Lung (tissue), 12 donors: ENCODE results near the gene GPS1. TPM values are rescaled to one million over a fixed set of nuclear protein-coding genes. Genes with fewer than 3 reads are reported as not detected.

Source experiments
- ATAC-seq: fragments of 200-7000 bp; cut with Tn5 transposase; one replicate; pipeline ENCODE4 v1.9.1; 2020; ENCODE audit warnings: moderate number of reproducible peaks; ENCODE audit not compliant: insufficient read depth, low FRiP score
- DNase-seq, 3 donors: peaks; one replicate each; pipeline ENCODE4 v3.0.0-alpha.2; 2013 to 2017
- H3K27ac ChIP-seq, 2 donors: one replicate each; pipeline ENCODE4 v1.5.1; 2013; ENCODE audit warnings: mild to moderate bottlenecking in 2 of 2, moderate library complexity in 2 of 2, control low read depth in 1 of 2, inconsistent platforms in 1 of 2, low read depth in 1 of 2, low read length in 1 of 2
- H3K27me3 ChIP-seq, 3 donors: one replicate each; pipeline ENCODE4 v1.5.1; 2013; ENCODE audit warnings: low read length in 2 of 3; ENCODE audit not compliant: control insufficient read depth in 3 of 3, insufficient read depth in 3 of 3
- H3K36me3 ChIP-seq, 4 donors: one replicate each; pipeline ENCODE4 v1.5.1; 2013; ENCODE audit warnings: low read length in 4 of 4, mild to moderate bottlenecking in 1 of 4, moderate library complexity in 1 of 4; ENCODE audit not compliant: control insufficient read depth in 4 of 4, insufficient read depth in 4 of 4
- H3K4me1 ChIP-seq, 5 donors: one replicate each; pipeline ENCODE4 v1.5.1; 2013; ENCODE audit warnings: low read length in 5 of 5, mild to moderate bottlenecking in 2 of 5, moderate library complexity in 1 of 5; ENCODE audit not compliant: control insufficient read depth in 5 of 5, insufficient read depth in 5 of 5
- H3K4me3 ChIP-seq: one replicate; pipeline ENCODE4 v1.5.1; 2013; ENCODE audit warnings: mild to moderate bottlenecking, control low read depth, moderate library complexity
- H3K9ac ChIP-seq, 2 donors: one replicate each; pipeline ENCODE4 v1.5.1; 2013; ENCODE audit warnings: low read length in 2 of 2, control low read depth in 1 of 2; ENCODE audit not compliant: insufficient read depth in 1 of 2
- H3K9me3 ChIP-seq, 4 donors: one replicate each; pipeline ENCODE4 v1.5.1; 2013; ENCODE audit warnings: low read length in 3 of 4, mild to moderate bottlenecking in 1 of 4, moderate library complexity in 1 of 4; ENCODE audit not compliant: control insufficient read depth in 4 of 4, insufficient read depth in 3 of 4
- CTCF ChIP-seq: IDR thresholded peaks from 2 replicates; pipeline ENCODE4 v1.5.1; 2012; ENCODE audit warnings: mild to moderate bottlenecking; ENCODE audit errors: control extremely low read depth, extremely low read depth
- WGBS, 2 donors: extraction: QIAGEN DNeasy Blood & Tissue Kit; methylation state at CpG; one replicate each; pipeline ENCODE4 v1.1.7; 2013; 5-methylcytosine and 5-hydroxymethylcytosine counted together
- polyA plus RNA-seq, 2 donors: library from polyadenylated mRNA; stranded (reverse); fragments of 200-250 nt; gene quantifications; one replicate each; pipeline ENCODE4 v1.2.1, GENCODE V29; 2013
- total RNA-seq, 2 donors: library from RNA; depleted of rRNA in 1 of 2; stranded (reverse); fragments of >200 nt in 1 of 2; gene quantifications; one replicate each; pipeline ENCODE4 v1.2.1, GENCODE V29; 2014 to 2021
- donor health status: control.
- donor health status: control.
- donor health status: Bipolar disorder and iron deficiency.
- donor health status: healthy.
- donor health status: DM: yes; HTN: yes; CAD: no.

GPS1 gene
- total and polyA plus RNA-seq, 4 donors: 71.0 to 102 (median 89.4) TPM

- TF ChIP-seq CTCF: no peak
- Histone ChIP-seq H3K9ac (no peak overlapping the region), H3K9me3 (no peaks in the 10 kb centered on the region), H3K27me3 (no peaks in the 10 kb centered on the region), H3K4me1 (peaks cover 0 to 27% (median 0%) of the 10 kb centered on the region in 5 donors), H3K4me3 (no peak overlapping the region), H3K27ac (peak overlapping the region in 1 of 2 donors; percentile 23), H3K36me3 (peaks cover 0 to 24% (median 0%) of the 10 kb centered on the region in 4 donors)
- DNase-seq (no peak), ATAC-seq (no peak)
- 82 to 85% methylated on average over 12 to 13 of the region's 13 CpGs for WGBS, 2 donors
Measured at GRCh38 chr17:82014971-82015310, 36.8 kb upstream of the GPS1 start.

- Histone ChIP-seq H3K27ac (no peak overlapping the region), H3K9ac (no peak overlapping the region), H3K4me1 (peaks cover 0 to 27% (median 0%) of the 10 kb centered on the region in 5 donors), H3K36me3 (peaks cover 0 to 24% (median 0%) of the 10 kb centered on the region in 4 donors), H3K9me3 (no peaks in the 10 kb centered on the region), H3K27me3 (no peaks in the 10 kb centered on the region), H3K4me3 (no peak overlapping the region)
- 80 to 82% methylated on average over 22 to 24 of the region's 24 CpGs for WGBS, 2 donors
- peak; percentile 41 to 75 (median 75) for DNase-seq
- no peak for TF ChIP-seq CTCF
- ATAC-seq: no peak
Measured at GRCh38 chr17:82015311-82015971, 36.3 kb upstream of the GPS1 start.

GRCh38 chr17:82016061-82016874, 35.4 kb upstream of the GPS1 start:
- no peak overlapping the region for H3K9ac ChIP-seq
- peak overlapping the region in 1 of 2 donors; percentile 6 for H3K27ac ChIP-seq
- peaks cover 0 to 30% (median under 1%) of the 10 kb centered on the region in 5 donors for H3K4me1 ChIP-seq
- no peak for TF ChIP-seq CTCF
- WGBS, 2 donors: 82 to 91% methylated on average over 28 of the region's 28 CpGs
- no peak overlapping the region for H3K4me3 ChIP-seq
- H3K27me3 ChIP-seq: no peaks in the 10 kb centered on the region
- DNase-seq: no peak
- H3K9me3 ChIP-seq: no peaks in the 10 kb centered on the region
- H3K36me3 ChIP-seq: peaks cover 0 to 19% (median 0%) of the 10 kb centered on the region in 4 donors
- ATAC-seq: no peak
